ENCODE data around the gene GATC. TPM values are rescaled to one million over a fixed set of nuclear protein-coding genes. Genes with fewer than 3 reads are reported as not detected.
"Not testable (repeated sequence)": the region's sequence is repeated elsewhere in the genome, so short reads cannot be mapped to it uniquely, and the experiment has no call there.

The GATC gene
- total and polyA plus RNA-seq, 2 experiments from 2014 or later: 15.9 to 18.3 TPM

DNA sequence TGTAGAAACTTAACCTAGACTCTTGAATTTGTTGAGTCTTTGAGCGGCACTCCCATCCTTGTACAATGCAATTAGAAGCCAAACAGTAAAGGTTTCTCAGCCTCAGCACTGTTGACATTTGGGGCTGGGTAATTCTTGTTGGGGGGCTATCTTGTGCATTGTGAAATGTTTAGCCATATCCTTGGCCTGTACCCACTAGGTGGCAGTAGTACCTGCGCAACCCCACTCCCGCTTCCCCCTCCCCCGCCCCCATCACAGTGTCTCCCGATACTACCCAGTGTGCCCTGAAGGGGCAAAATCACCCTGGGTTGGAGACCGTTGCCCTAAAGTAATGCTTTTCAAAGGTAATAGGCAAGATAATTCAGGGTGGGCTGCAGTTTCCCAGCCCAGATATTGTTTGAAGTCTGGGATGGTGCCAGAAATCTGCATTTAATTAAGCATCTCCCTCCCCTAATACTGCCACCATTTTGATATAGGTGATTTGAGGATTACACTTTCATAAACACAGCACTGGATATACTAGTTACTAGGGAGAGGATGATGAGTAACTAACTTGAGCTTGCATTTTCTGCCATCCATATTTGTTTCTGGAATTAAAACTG lies 6.5 kb upstream of the GATC start:
- TF ChIP-seq EZH2phosphoT487 (IDR thresholded peaks at IDR 0.05; ENCODE audit: insufficient read depth, low read depth) (no peak), EZH2 (IDR thresholded peaks at IDR 0.05; ENCODE audit: insufficient read depth, poor library complexity, severe bottlenecking) (no peak)
- Histone ChIP-seq H3K9ac (0 out of 2 replicates have a peak overlapping the region, but pooled peaks have one; percentile 25), H4K20me1 (ENCODE audit: insufficient read depth) (no peaks in the 10 kb centered on the region), H3K4me1 (ENCODE audit: insufficient read depth) (peaks cover 18% of the 10 kb centered on the region), H3K27ac (no peak overlapping the region), H3K27me3 (replicated peaks; ENCODE audit: insufficient read depth) (no peaks in the 10 kb centered on the region), H3K4me2 (ENCODE audit: unreplicated experiment) (peak overlapping the region; percentile 65), H3K4me3 (peak overlapping the region; percentile 34; the same call in 1 of the 2 replicates), H3K79me2 (ENCODE audit: insufficient read depth) (peaks cover 67% of the 10 kb centered on the region), H3K36me3 (ENCODE audit: low read depth) (peaks cover 21% of the 10 kb centered on the region), H3F3A (ENCODE audit: insufficient read depth) (peaks cover 25% of the 10 kb centered on the region; the same call in 1 of the 2 replicates), H3K9me3 (ENCODE audit: low read depth) (no peaks in the 10 kb centered on the region), H2AFZ (no peak overlapping the region), H3K9me2 (ENCODE audit: insufficient read depth) (no peaks in the 10 kb centered on the region)
- DNase-seq: peak; percentile 76
- in situ Hi-C loops (cut with MboI): no loop called here
- whole genome bisulfite sequencing, 2 experiments (ENCODE audit: low coverage in 1 of 2, low lambda C conversion rate in 2 of 2, missing lambda C conversion rate in 2 of 2): 30 to 33% methylated on average over 2 to 6 of the region's 6 CpGs

DNA sequence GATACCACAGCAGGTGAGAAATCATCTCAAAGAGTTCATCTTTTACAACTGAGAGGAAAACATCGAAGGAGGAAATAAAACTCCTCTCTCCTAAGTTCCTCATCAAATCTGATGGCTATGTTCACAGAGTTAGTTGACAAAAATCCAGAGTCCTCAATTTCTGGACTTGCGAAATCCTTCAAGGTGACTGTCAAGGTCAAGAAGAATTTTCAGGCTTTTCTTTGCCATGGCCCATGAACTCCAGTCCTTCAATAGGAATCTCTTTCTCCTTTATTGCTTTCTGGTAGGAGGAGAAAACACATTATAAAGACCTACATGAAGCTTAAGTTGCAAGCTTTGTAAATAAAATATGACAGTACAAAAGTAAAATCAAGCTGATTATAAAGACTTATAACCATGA lies 1.6 kb upstream of the GATC start:
- Histone ChIP-seq H3K36me3 (ENCODE audit: low read depth) (peaks cover 22% of the 10 kb centered on the region), H3K9me2 (ENCODE audit: insufficient read depth) (no peaks in the 10 kb centered on the region), H3K4me2 (ENCODE audit: unreplicated experiment) (no peak overlapping the region), H3K79me2 (ENCODE audit: insufficient read depth) (peaks cover 93% of the 10 kb centered on the region), H3K4me1 (ENCODE audit: insufficient read depth) (peaks cover 11% of the 10 kb centered on the region), H4K20me1 (ENCODE audit: insufficient read depth) (no peaks in the 10 kb centered on the region), H3F3A (ENCODE audit: insufficient read depth) (peaks cover 34% of the 10 kb centered on the region), H3K4me3 (peak overlapping the region; percentile 99; the same call in 1 of the 2 replicates), H2AFZ (no peak overlapping the region), H3K27me3 (replicated peaks; ENCODE audit: insufficient read depth) (no peaks in the 10 kb centered on the region), H3K9me3 (ENCODE audit: low read depth) (no peaks in the 10 kb centered on the region), H3K27ac (no peak overlapping the region), H3K9ac (no peak overlapping the region)
- DNase-seq: no peak
- in situ Hi-C loops (cut with MboI): no loop called here
- TF ChIP-seq EZH2phosphoT487 (IDR thresholded peaks at IDR 0.05; ENCODE audit: insufficient read depth, low read depth): no peak
- no peak for TF ChIP-seq EZH2 (IDR thresholded peaks at IDR 0.05; ENCODE audit: insufficient read depth, poor library complexity, severe bottlenecking)
- WGBS, 2 experiments (ENCODE audit: low coverage in 1 of 2, low lambda C conversion rate in 2 of 2, missing lambda C conversion rate in 2 of 2): 88 to 90% methylated on average over 2 of the region's 2 CpGs

DNA sequence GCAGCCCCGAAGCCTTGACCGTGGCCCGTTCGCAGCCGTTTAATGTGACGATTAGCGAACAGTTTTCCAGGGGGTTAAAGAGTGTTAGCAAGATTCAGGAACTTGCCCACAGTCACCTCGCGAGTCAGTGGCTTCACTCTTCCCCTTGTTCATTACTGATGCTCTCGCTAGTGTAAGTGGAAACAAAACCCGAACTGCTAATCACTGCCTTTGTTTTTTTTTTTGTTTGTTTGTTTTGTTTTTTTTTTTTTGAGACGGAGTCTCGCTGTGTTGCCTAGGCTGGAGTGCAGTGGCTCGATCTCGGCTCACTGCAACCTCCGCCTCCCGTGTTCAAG lies 567 bp downstream of the GATC start:
- 6 to 11% methylated on average over 16 to 17 of the region's 17 CpGs for WGBS, 2 experiments (ENCODE audit: low coverage in 1 of 2, low lambda C conversion rate in 2 of 2, missing lambda C conversion rate in 2 of 2)
- DNase-seq; H3K4me1 ChIP-seq (ENCODE audit: insufficient read depth); H3K9me2 ChIP-seq (ENCODE audit: insufficient read depth); H3K27me3 ChIP-seq (replicated peaks; ENCODE audit: insufficient read depth); H3K9me3 ChIP-seq (ENCODE audit: low read depth); in situ Hi-C loops (cut with MboI); H4K20me1 ChIP-seq (ENCODE audit: insufficient read depth): not testable (repeated sequence)
- Histone ChIP-seq H3K27ac (peak overlapping the region; percentile 72), H3K4me2 (ENCODE audit: unreplicated experiment) (peak overlapping the region; percentile 84), H2AFZ (peak overlapping the region; percentile 97), H3K36me3 (ENCODE audit: low read depth) (peaks cover 17% of the 10 kb centered on the region), H3F3A (ENCODE audit: insufficient read depth) (peaks cover 27% of the 10 kb centered on the region), H3K9ac (peak overlapping the region; percentile 95), H3K4me3 (peak overlapping the region; percentile 99), H3K79me2 (ENCODE audit: insufficient read depth) (peaks cover 90% of the 10 kb centered on the region)

GRCh38 chr12:120447992-120448391 lies 1.7 kb downstream of the GATC start:
- Histone ChIP-seq H3K4me1 (ENCODE audit: insufficient read depth) (peaks cover 5% of the 10 kb centered on the region; the same call in 1 of the 2 replicates), H3K4me2 (ENCODE audit: unreplicated experiment) (no peak overlapping the region), H3K79me2 (ENCODE audit: insufficient read depth) (peaks cover 92% of the 10 kb centered on the region), H3K9ac (peak overlapping the region; percentile 95; the same call in 1 of the 2 replicates), H3K9me3 (ENCODE audit: low read depth) (no peaks in the 10 kb centered on the region), H4K20me1 (ENCODE audit: insufficient read depth) (no peaks in the 10 kb centered on the region), H3K27me3 (replicated peaks; ENCODE audit: insufficient read depth) (no peaks in the 10 kb centered on the region), H3K4me3 (peak overlapping the region; percentile 99), H3F3A (ENCODE audit: insufficient read depth) (peaks cover 24% of the 10 kb centered on the region), H3K27ac (no peak overlapping the region), H2AFZ (no peak overlapping the region), H3K36me3 (ENCODE audit: low read depth) (peaks cover 14% of the 10 kb centered on the region; the same call in 1 of the 2 replicates), H3K9me2 (ENCODE audit: insufficient read depth) (no peaks in the 10 kb centered on the region)
- DNase-seq: no peak
- 85 to 86% methylated on average over 4 of the region's 4 CpGs for WGBS, 2 experiments (ENCODE audit: low coverage in 1 of 2, low lambda C conversion rate in 2 of 2, missing lambda C conversion rate in 2 of 2)
- no peak for TF ChIP-seq EZH2phosphoT487 (IDR thresholded peaks at IDR 0.05; ENCODE audit: insufficient read depth, low read depth)
- in situ Hi-C loops (cut with MboI): no loop called here

- peak; percentile 20 for DNase-seq
- H3K9me3 ChIP-seq (ENCODE audit: low read depth); H3K9me2 ChIP-seq (ENCODE audit: insufficient read depth); in situ Hi-C loops (cut with MboI); H3K4me3 ChIP-seq; H2AFZ ChIP-seq; H3K9ac ChIP-seq; H4K20me1 ChIP-seq (ENCODE audit: insufficient read depth); H3K27ac ChIP-seq; H3K4me2 ChIP-seq (ENCODE audit: unreplicated experiment); H3K4me1 ChIP-seq (ENCODE audit: insufficient read depth); H3K27me3 ChIP-seq (replicated peaks; ENCODE audit: insufficient read depth): not testable (repeated sequence)
- Histone ChIP-seq H3K79me2 (ENCODE audit: insufficient read depth) (peaks cover 56% of the 10 kb centered on the region), H3K36me3 (ENCODE audit: low read depth) (peaks cover 15% of the 10 kb centered on the region), H3F3A (ENCODE audit: insufficient read depth) (peaks cover 32% of the 10 kb centered on the region)
- 83 to 84% methylated on average over 5 of the region's 5 CpGs for WGBS, 2 experiments (ENCODE audit: low coverage in 1 of 2, low lambda C conversion rate in 2 of 2, missing lambda C conversion rate in 2 of 2)
These were observed 6.3 kb downstream of the GATC start for GRCh38 chr12:120452524-120452923.
